Thyroid gland (tissue), 4 donors: ENCODE measurements around the gene ZIC5. TPM values are rescaled to one million over a fixed set of nuclear protein-coding genes. Genes with fewer than 3 reads are reported as not detected.
A peak's percentile ranks its signal among the peaks of the same experiment; 100 is the strongest.

Source experiments
- DNase-seq, 2 donors: peaks; one replicate each; pipeline ENCODE4 v3.0.0-alpha.2; 2019
- H3K27ac ChIP-seq, 3 donors: fragments of 200-600 bp; sonication (generic); 1 replicate in 2 of 3; 2 replicates in 1 of 3; pipeline ENCODE4 v1.5.1; 2016 to 2019; ENCODE audit warnings: mild to moderate bottlenecking in 1 of 3, moderate library complexity in 1 of 3
- H3K27me3 ChIP-seq: fragments of 200-600 bp; sonication (generic); one replicate; pipeline ENCODE4 v1.5.1; 2019
- H3K36me3 ChIP-seq, 2 donors: fragments of 200-600 bp; sonication (generic); one replicate each; pipeline ENCODE4 v1.5.1; 2016 to 2019
- H3K4me1 ChIP-seq, 2 donors: fragments of 200-600 bp; sonication (generic); one replicate each; pipeline ENCODE4 v1.5.1; 2017 to 2019
- H3K4me3 ChIP-seq, 3 donors: fragments of 200-600 bp; sonication (generic); replicated peaks in 1 of 3; 1 replicate in 2 of 3; 2 replicates in 1 of 3; pipeline ENCODE4 v1.5.1; 2016; ENCODE audit warnings: mild to moderate bottlenecking in 1 of 3
- H3K9me3 ChIP-seq: fragments of 200-600 bp; sonication (generic); one replicate; pipeline ENCODE4 v1.5.1; 2017
- CTCF ChIP-seq, 6 experiments: fragments of 200-600 bp in 3 of 6; fragments of 450-650 bp in 3 of 6; sonication (generic) in 3 of 6; IDR thresholded peaks; one replicate each; pipeline ENCODE4 v1.5.1; 2016 to 2019; ENCODE audit warnings: antibody characterized with exemption in 6 of 6, mild to moderate bottlenecking in 2 of 6, inconsistent platforms in 1 of 6, moderate library complexity in 1 of 6
- POLR2A ChIP-seq, 2 donors: fragments of 450-650 bp; IDR thresholded peaks; one replicate each; pipeline ENCODE4 v1.6.1; 2017; ENCODE audit warnings: antibody characterized with exemption in 2 of 2, mild to moderate bottlenecking in 2 of 2, moderate library complexity in 1 of 2
- whole genome bisulfite sequencing, 2 donors: methylation state at CpG; one replicate each; pipeline ENCODE4 v1.1.5; 2017; 5-methylcytosine and 5-hydroxymethylcytosine counted together
- intact Hi-C: fragments of 100-400 bp; cut with DNase I; formaldehyde crosslinking; loops from one replicate; pipeline ENCODE4 v1.15.1; 2023
- total RNA-seq, 4 donors: library from RNA; depleted of rRNA; stranded (reverse); fragments of >200 nt; gene quantifications; one replicate each; pipeline ENCODE4 v1.2.3, GENCODE V29; 2016

Gene ZIC5
- total RNA-seq, 4 donors from 2014 or later = not detected

GRCh38 chr13:99969919-99970650 is 1.5 kb downstream of the ZIC5 start:
- 4% methylated on average over 32 of the region's 79 CpGs for WGBS, 2 donors
- no peaks in the 10 kb centered on the region for H3K9me3 ChIP-seq
- H3K4me3 ChIP-seq = no peak overlapping the region
- H3K27me3 ChIP-seq = peaks cover 80% of the 10 kb centered on the region
- DNase-seq = no peak
- H3K36me3 ChIP-seq = no peaks in the 10 kb centered on the region
- peaks cover 20 to 35% of the 10 kb centered on the region in 2 donors for H3K4me1 ChIP-seq
- no peak for TF ChIP-seq CTCF (IDR thresholded peaks at IDR 0.05)
- no peak for TF ChIP-seq POLR2A (IDR thresholded peaks at IDR 0.05)
- no peak overlapping the region for H3K27ac ChIP-seq
- intact Hi-C loops = no loop called here

GRCh38 chr13:99969453-99969918 is 2.1 kb downstream of the ZIC5 start:
- Histone ChIP-seq H3K9me3 (no peaks in the 10 kb centered on the region), H3K36me3 (no peaks in the 10 kb centered on the region), H3K4me1 (peaks cover 20 to 35% of the 10 kb centered on the region in 2 donors), H3K27me3 (peaks cover 74% of the 10 kb centered on the region), H3K4me3 (no peak overlapping the region), H3K27ac (no peak overlapping the region)
- TF ChIP-seq CTCF (IDR thresholded peaks at IDR 0.05) = no peak
- 5 to 7% methylated on average over 31 to 35 of the region's 52 CpGs for WGBS, 2 donors
- no peak for DNase-seq
- intact Hi-C loops = no loop called here

GRCh38 chr13:99968521-99969452 is 2.8 kb downstream of the ZIC5 start:
- Histone ChIP-seq H3K27me3 (peaks cover 70% of the 10 kb centered on the region), H3K4me3 (peak overlapping the region in 1 of 3 donors; percentile 23), H3K4me1 (peaks cover 20 to 35% of the 10 kb centered on the region in 2 donors), H3K9me3 (no peaks in the 10 kb centered on the region), H3K27ac (no peak overlapping the region), H3K36me3 (no peaks in the 10 kb centered on the region)
- 6 to 9% methylated on average over 34 to 47 of the region's 81 CpGs for WGBS, 2 donors
- DNase-seq = no peak
- intact Hi-C loops = no loop called here
- no peak for TF ChIP-seq CTCF (IDR thresholded peaks at IDR 0.05)
- no peak for TF ChIP-seq POLR2A (IDR thresholded peaks at IDR 0.05)

GRCh38 chr13:99967869-99968520 is 3.6 kb downstream of the ZIC5 start:
- Histone ChIP-seq H3K27ac (no peak overlapping the region), H3K36me3 (no peaks in the 10 kb centered on the region), H3K27me3 (peaks cover 62% of the 10 kb centered on the region), H3K4me3 (peak overlapping the region in 1 of 3 donors; percentile 23), H3K9me3 (no peaks in the 10 kb centered on the region), H3K4me1 (peaks cover 20 to 35% of the 10 kb centered on the region in 2 donors)
- no peak for DNase-seq
- intact Hi-C loops = no loop called here
- WGBS, 2 donors = 15 to 16% methylated on average over 20 to 23 of the region's 58 CpGs
- TF ChIP-seq CTCF (IDR thresholded peaks at IDR 0.05) (no peak), POLR2A (IDR thresholded peaks at IDR 0.05) (no peak)
